Esophagus squamous epithelium (tissue), 5 donors: ENCODE data around the gene TTC28. TPM values are rescaled to one million over a fixed set of nuclear protein-coding genes. Genes with fewer than 3 reads are reported as not detected.

Experiments
- DNase-seq: peaks from one replicate; lab custom pipeline; 2025; lab: John Stamatoyannopoulos, UW
- H3K27ac ChIP-seq, 4 donors: fragments of 200-600 bp; sonication (generic); one replicate each; pipeline ENCODE4 v1.5.1; 2016 to 2019; ENCODE audit warnings: mild to moderate bottlenecking in 1 of 4
- H3K27me3 ChIP-seq, 4 donors: fragments of 200-600 bp; sonication (generic); 1 replicate in 3 of 4; 2 replicates in 1 of 4; pipeline versions ENCODE4 v1.5.1 to v1.6.0; 2017 to 2021; ENCODE audit warnings: antibody characterized with exemption in 1 of 4
- H3K36me3 ChIP-seq, 3 donors: fragments of 200-600 bp; sonication (generic); one replicate each; pipeline ENCODE4 v1.5.1; 2016 to 2019
- H3K4me1 ChIP-seq, 3 donors: fragments of 200-600 bp; sonication (generic); one replicate each; pipeline ENCODE4 v1.5.1; 2017 to 2019
- H3K4me3 ChIP-seq, 4 donors: fragments of 200-600 bp; sonication (generic); 1 replicate in 3 of 4; 2 replicates in 1 of 4; pipeline ENCODE4 v1.5.1; 2016 to 2019; ENCODE audit warnings: mild to moderate bottlenecking in 2 of 4, moderate library complexity in 1 of 4
- H3K9me3 ChIP-seq, 3 donors: fragments of 200-600 bp; sonication (generic); one replicate each; pipeline ENCODE4 v1.5.1; 2016 to 2019
- CTCF ChIP-seq, 6 experiments: fragments of 450-650 bp in 4 of 6; fragments of 200-600 bp in 2 of 6; sonication (generic) in 2 of 6; IDR thresholded peaks; one replicate each; pipeline ENCODE4 v1.5.1; 2016 to 2019; ENCODE audit warnings: antibody characterized with exemption in 6 of 6, mild to moderate bottlenecking in 4 of 6, moderate library complexity in 4 of 6
- POLR2A ChIP-seq, 4 donors: fragments of 450-650 bp; IDR thresholded peaks; one replicate each; pipeline ENCODE4 v1.6.1; 2017; ENCODE audit warnings: antibody characterized with exemption in 4 of 4, mild to moderate bottlenecking in 4 of 4, moderate library complexity in 3 of 4
- WGBS, 2 donors: methylation state at CpG; one replicate each; pipeline ENCODE4 v1.1.5; 2018; 5-methylcytosine and 5-hydroxymethylcytosine counted together
- intact Hi-C: fragments of 100-400 bp; cut with DNase I; formaldehyde crosslinking; loops from one replicate; pipeline ENCODE4 v1.15.0; 2022
- total RNA-seq, 4 donors: library from RNA; depleted of rRNA; stranded (reverse); fragments of >200 nt; gene quantifications; one replicate each; pipeline ENCODE4 v1.1.0, GENCODE V29; 2016
- donor health status: DM: yes; HTN: yes; CAD: no.

TTC28 gene
- total RNA-seq, 4 donors from 2014 or later: 6.0 to 21.4 (median 7.7) TPM

- Histone ChIP-seq H3K4me1 (no peaks in the 10 kb centered on the region), H3K9me3 (no peaks in the 10 kb centered on the region), H3K4me3 (no peak overlapping the region), H3K27me3 (no peaks in the 10 kb centered on the region), H3K27ac (no peak overlapping the region), H3K36me3 (peaks cover 0 to 83% (median 3%) of the 10 kb centered on the region in 3 donors)
- intact Hi-C loops: no loop called here
- no peak for DNase-seq
- TF ChIP-seq POLR2A (IDR thresholded peaks at IDR 0.05) (no peak), CTCF (IDR thresholded peaks at IDR 0.05) (no peak)
- 84 to 93% methylated on average over 8 to 9 of the region's 9 CpGs for WGBS, 2 donors
Measured at GRCh38 chr22:27984723-27985122, 694.9 kb downstream of the TTC28 start.

- no peaks in the 10 kb centered on the region for H3K9me3 ChIP-seq
- H3K4me1 ChIP-seq: no peaks in the 10 kb centered on the region
- WGBS, 2 donors: 75 to 77% methylated on average over 10 of the region's 10 CpGs
- no peak overlapping the region for H3K27ac ChIP-seq
- intact Hi-C loops: no loop called here
- TF ChIP-seq POLR2A (IDR thresholded peaks at IDR 0.05): no peak
- H3K36me3 ChIP-seq: peaks cover 0 to 80% (median 3%) of the 10 kb centered on the region in 3 donors
- no peak for DNase-seq
- H3K4me3 ChIP-seq: no peak overlapping the region
- no peaks in the 10 kb centered on the region for H3K27me3 ChIP-seq
Measured at GRCh38 chr22:27984001-27984695, 695.5 kb downstream of the TTC28 start.

GRCh38 chr22:27983361-27983791 is 696.3 kb downstream of the TTC28 start:
- no peaks in the 10 kb centered on the region for H3K27me3 ChIP-seq
- intact Hi-C loops: no loop called here
- no peak overlapping the region for H3K27ac ChIP-seq
- no peak for DNase-seq
- TF ChIP-seq POLR2A (IDR thresholded peaks at IDR 0.05): no peak
- no peak for TF ChIP-seq CTCF (IDR thresholded peaks at IDR 0.05)
- H3K36me3 ChIP-seq: peaks cover 0 to 80% (median 3%) of the 10 kb centered on the region in 3 donors
- H3K4me3 ChIP-seq: no peak overlapping the region
- WGBS, 2 donors: 77 to 84% methylated on average over 11 to 12 of the region's 15 CpGs
- no peaks in the 10 kb centered on the region for H3K9me3 ChIP-seq
- no peaks in the 10 kb centered on the region for H3K4me1 ChIP-seq

GRCh38 chr22:27982630-27983180 is 696.9 kb downstream of the TTC28 start:
- peaks cover 0 to 80% (median 3%) of the 10 kb centered on the region in 3 donors for H3K36me3 ChIP-seq
- no peaks in the 10 kb centered on the region for H3K27me3 ChIP-seq
- H3K4me3 ChIP-seq: no peak overlapping the region
- no peak for DNase-seq
- H3K4me1 ChIP-seq: no peaks in the 10 kb centered on the region
- intact Hi-C loops: no loop called here
- no peaks in the 10 kb centered on the region for H3K9me3 ChIP-seq
- no peak overlapping the region for H3K27ac ChIP-seq
- WGBS, 2 donors: 94 to 99% methylated on average over 11 to 14 of the region's 20 CpGs
- TF ChIP-seq CTCF (IDR thresholded peaks at IDR 0.05) (no peak), POLR2A (IDR thresholded peaks at IDR 0.05) (no peak)

- DNase-seq: no peak
- H3K27me3 ChIP-seq: no peaks in the 10 kb centered on the region
- TF ChIP-seq CTCF (IDR thresholded peaks at IDR 0.05): no peak
- no peak for TF ChIP-seq POLR2A (IDR thresholded peaks at IDR 0.05)
- no peaks in the 10 kb centered on the region for H3K4me1 ChIP-seq
- intact Hi-C loops: no loop called here
- H3K4me3 ChIP-seq: no peak overlapping the region
- H3K9me3 ChIP-seq: no peaks in the 10 kb centered on the region
- H3K27ac ChIP-seq: no peak overlapping the region
- peaks cover 0 to 75% (median 3%) of the 10 kb centered on the region in 3 donors for H3K36me3 ChIP-seq
- WGBS, 2 donors: 91 to 92% methylated on average over 7 to 14 of the region's 15 CpGs
Measured at GRCh38 chr22:27982106-27982505, 697.5 kb downstream of the TTC28 start.
